ENCODE measurements around the gene RPAIN.

RPAIN gene, protein sequence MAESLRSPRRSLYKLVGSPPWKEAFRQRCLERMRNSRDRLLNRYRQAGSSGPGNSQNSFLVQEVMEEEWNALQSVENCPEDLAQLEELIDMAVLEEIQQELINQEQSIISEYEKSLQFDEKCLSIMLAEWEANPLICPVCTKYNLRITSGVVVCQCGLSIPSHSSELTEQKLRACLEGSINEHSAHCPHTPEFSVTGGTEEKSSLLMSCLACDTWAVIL

DNA sequence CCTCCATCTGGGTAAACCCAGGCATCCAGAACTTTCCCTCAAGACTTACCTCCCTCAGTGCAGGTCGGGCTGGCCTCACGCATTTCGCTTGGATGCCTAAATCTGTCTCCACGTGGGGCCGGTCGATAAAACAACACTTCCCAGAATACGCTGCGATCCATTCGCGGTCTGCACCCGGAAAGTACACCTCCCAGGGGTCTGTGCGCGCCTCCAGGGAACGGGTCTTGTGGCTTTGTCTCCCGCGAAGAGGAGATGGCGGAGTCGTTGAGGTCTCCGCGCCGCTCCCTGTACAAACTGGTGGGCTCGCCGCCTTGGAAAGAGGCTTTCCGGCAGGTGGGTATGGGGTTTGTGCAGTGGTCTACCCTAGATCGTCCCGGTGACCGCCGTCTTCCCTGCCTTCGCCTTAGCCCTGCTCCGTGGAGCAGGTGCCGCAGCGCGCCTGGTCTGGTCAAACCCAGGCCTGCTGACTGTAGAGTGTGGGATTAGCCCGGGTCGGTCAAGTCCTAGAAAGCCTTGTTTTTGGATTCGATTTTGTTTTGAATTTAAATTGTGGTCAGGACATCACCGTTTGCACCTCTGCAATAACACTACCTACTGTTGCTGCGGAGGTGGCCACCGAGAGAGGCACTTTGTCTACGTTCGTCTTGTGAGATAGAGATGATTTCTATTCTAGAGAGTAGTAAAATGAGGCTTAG lies at the start of gene RPAIN:
Gene RPAIN (plus strand): TSS at position 224 of the 695 bp plus-strand sequence. CDS start 29 bp downstream, at position 253.
- DNase-seq, result peak; percentile 92

DNA sequence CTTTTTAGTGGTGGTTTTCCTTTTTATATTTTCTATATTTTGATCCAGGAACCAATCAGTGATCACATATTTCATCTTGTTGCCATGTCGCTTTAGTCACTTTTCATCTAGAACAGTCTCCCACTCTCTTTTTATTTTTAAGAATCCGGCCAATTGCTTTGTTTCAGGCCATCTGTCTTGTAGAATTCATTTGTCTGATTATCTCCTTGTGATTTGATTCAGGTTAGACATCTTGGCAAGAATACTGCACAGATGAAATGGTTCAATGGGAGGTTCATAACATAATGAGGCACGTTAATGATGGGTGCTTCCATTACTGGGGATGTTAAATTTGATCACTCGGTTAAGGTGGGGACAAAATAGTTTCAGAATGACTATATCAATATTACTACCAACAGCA lies 49.6 kb upstream of the RPAIN start:
- no peak for DNase-seq

DNA sequence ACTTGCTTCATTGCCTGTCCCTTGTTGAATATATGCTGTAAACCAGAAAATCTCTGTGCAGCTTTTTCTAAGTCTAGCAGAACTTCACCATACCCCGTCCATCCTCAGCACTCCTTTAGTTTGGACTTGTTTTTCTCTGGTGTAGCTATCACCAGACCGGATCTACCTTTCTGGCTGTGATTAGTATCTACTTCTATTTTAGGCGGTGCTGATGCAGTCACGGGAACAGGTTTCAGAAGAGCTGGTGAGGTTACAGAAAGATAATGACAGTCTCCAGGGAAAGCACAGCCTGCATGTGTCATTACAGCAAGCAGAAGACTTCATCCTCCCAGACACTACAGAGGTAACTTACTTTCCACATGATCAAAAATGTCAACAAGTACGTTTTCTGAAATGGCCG lies 46.9 kb upstream of the RPAIN start:
- DNase-seq, result peak; percentile 0

DNA sequence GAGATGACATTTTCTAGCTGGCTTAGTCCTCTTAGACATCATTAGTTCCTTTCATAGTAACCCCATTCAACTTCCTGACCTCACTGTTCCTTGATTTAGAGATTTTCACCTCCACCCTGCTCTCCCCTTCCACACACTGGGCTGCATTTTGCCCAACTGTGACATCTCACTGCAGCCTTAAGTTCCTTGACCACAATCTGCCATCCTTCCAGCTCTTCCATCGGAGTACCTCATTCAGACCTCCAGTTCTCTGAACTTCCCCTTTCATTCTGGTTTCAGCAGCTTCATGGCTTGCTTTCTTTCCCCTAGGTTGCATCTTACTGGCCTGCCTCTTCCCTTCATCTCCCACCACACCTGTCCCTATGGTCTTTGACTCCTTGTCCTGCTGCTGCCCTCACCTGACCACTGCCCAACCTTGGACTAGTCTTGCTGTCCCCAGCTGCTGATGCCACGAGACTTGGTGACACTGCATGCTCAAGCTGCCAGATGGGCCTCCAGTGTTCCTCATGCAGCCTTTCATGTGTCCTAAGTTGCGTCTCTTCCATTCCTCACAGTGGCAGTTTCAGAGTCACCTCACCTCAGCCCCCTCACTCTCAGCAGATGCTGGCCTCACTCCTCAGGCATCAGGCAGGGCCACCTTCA lies 41.3 kb upstream of the RPAIN start:
- DNase-seq, result no peak

DNA sequence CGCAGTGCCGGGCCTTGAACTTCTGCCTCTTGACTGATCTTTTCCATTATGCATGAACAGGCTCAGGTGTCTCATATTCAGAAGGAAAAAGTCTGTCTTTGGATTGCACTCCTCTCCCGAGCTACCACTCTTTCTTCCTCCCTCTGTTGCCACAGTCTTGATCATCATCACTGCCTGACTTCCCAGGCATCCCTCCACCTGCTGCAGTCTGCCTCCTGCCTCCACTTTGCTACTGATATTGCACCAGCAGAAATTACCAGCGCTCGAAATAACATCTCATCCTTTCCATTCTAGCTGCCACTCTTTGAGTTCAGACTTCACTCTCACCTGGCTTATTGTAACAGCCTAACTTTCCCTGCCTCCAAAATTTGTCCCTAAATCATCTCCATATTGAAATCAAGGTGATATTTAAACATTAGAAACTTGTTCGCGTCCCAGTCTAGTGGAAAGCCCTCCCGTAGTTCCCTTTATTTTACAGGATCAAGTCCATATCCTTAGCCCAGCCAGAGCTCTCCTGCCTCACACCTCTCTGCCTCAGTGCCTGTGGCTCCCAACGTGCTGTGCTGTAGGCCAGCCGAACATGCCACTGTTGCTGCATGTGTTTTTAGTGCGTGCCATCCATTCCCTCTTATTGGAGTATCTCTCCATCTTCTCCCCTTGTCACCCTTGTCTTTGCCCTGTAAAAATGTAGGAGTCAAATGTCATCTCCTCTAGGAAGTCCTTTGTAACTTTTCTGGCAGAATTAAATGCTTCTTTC lies 40.5 kb upstream of the RPAIN start:
- DNase-seq, result no peak

DNA sequence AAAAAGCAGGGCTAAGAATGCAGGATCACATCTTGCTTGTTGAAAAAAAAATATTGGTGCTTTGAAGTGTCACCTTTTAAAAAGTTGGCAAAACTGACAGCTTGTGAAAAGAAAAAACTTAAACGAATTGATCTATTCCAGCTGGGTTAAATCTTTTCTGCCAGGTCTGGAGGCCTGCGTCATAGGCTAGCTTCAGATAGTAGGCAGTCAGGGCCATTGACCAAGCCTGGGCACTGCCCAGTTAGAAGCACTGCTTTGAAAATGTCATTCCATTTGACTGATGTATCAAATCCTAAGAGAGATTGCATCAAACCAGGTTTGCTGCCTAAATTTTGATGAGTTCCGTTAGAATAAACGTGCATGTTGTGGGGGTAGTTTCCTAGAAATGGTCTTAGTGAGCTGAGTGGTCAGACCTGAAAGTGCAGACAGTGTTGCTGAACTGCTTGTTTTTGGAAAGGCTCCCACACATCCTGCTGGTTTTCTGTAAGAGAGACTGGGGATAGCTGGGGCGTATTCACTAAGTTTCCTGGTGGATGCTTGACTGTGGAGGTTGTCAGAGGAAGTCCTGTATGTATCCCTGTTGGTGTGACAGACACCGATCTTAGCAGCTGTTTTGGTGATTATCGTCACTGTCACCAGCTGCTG lies 39.4 kb upstream of the RPAIN start:
- DNase-seq, result no peak

DNA sequence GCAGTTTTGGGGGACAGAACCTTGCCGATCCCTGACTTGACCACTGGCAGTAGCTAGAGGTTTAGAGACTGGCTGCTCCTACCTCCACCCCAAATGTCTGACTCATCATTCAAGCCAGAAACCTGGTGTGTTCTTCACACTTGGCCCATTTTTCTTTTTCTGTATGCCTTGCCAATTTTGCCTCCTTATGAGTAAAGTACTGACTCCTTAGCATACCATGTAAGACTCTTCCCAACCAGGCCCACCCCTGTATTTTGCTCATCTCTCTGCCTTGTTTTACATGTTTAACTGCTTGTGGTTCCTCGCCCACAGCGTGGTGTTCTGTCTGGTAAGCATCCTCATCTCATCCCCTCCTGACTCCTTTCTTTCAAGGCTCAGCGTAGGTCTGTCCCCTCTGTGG lies 38.4 kb upstream of the RPAIN start:
- DNase-seq, result no peak

DNA sequence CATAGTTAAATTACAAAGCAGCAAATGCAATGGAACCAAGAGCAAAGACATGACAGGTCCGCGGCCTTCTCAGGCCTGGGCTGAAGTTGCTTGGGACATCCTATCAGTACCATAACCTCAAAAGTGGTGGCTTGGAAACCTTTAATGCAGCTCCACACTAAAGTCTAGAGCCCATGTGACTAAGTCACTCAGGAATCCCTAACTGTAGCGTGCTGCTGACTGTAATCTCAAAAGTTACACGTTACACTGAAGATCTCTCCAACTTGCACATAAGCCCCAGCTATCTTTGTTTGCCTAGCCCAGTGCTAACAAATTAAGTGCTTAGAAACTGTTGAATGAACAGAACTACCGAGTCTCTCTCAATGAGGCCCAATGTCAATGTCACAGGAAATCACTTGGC lies 28.3 kb upstream of the RPAIN start:
- no peak for DNase-seq

DNA sequence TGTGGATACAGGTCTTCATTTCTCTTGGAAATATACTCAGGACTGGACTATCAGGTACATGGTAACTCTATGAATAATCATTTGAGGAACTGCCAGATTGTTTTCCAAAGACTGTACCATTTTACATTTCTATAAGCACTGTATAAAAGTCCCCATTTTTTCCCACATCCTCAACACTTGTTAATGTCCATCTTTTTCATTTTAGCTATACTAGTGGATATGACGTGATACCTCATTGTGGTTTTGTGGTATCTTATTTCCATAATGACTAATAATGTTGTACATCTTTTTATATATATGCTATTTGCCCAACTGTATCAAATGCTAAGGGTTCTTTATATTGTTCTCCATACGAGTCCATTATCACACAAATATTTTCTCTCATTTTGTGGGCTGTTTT lies 23.4 kb upstream of the RPAIN start:
- no peak for DNase-seq

DNA sequence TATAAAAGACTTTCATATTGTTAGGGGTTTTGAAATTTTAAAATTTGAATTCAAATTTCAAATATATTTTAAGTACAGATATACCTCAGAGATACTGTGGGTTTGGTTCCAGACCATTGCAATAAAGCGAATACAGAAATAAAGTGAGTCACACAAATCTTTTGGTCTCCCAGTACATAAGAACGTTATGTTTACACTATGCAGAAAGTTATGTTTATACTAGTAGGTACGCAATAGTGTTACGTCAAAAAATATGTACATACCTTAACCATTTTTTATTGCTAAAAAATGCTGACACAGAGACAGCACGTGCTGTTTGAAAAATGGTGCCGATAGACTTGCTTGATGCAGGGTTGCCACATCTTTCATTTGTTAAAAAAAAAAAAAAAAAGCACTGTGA lies 20.2 kb upstream of the RPAIN start:
- DNase-seq, result no peak

DNA sequence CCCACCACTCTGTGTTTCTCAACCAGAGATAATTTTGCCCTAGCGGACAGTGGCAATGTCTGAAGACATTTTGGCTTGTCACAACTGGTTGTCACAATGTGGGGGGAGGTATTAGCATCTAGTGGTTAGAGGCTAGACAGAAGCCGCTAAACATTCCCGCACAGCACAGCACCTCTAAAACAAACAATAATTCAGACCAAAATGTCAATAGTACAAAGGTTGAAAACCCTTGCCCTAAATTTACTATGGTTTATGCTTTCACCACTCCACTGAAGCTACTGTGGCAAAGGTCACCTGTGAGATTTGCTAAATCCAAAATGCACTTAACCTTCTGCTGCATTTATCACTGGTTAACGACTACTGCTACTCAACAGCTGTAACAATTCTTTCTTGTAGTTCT lies 14.6 kb upstream of the RPAIN start:
- DNase-seq, result no peak

DNA sequence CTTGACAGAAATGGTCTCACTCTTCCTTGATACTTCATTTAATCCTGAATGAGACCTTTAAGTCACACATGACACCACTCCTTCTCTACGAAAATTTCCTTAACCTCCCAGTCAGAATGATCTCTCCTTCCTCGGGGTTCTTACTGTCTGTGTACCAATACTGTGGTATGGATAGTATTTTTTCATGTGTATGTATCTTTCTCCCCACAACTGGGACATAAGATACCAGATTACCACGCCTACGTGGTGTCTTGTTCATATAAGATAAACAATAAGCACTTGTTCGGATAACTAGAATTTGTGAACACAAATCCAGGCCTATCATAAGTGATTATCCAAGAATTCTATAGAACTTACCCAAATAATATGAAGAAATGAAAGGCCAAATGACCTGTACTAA lies 11.8 kb upstream of the RPAIN start:
- DNase-seq, result no peak

DNA sequence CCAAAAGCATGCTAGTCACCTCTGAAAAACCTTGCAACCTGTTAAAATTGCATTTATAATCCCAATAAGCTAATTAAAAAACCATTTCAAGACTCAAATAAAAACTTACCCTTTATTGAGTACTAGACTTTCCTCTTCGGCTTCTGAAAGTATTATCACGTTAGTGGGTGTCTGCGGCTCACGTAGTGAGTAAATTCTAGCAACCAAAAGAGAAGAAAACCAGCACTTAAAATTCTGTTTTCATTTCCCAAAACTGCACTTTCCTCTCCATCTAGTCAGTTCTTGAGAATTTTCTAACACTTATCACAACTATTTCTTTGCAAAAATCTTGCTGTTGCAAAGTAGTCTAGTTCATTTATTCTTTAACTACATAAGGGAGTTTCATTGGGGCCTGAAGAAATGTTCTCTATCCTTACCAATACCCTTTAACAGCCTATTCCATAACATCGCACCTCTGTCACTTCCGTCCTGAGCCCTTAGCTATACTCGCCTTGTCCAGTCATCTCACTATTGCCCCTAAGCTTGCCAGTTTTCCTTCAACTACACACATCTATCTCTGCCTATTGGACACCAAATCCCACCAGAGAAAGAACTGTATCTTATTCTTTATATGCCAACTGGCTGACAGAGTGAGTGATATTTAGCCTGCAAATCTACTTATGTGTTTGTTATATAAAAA lies 9.2 kb upstream of the RPAIN start:
- no peak for DNase-seq

DNA sequence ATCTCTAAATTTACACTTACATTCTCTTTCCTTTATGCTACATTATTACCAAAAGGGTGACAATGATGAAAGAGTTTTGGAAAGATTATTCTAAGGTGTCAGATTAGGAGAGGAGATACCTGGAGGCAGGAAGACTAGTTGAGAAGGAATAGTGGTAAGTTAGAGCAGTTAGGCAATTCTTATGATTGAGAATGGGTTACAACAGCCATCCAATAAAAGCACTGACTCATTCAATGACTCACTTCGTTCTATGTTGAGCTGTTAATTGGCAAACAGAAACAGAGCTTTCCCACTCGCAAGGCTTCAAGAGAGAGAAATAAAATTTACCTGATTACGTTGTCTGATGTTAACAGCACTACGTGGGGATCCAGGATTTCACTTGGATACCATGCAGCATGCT lies 6.3 kb upstream of the RPAIN start:
- DNase-seq, result no peak

DNA sequence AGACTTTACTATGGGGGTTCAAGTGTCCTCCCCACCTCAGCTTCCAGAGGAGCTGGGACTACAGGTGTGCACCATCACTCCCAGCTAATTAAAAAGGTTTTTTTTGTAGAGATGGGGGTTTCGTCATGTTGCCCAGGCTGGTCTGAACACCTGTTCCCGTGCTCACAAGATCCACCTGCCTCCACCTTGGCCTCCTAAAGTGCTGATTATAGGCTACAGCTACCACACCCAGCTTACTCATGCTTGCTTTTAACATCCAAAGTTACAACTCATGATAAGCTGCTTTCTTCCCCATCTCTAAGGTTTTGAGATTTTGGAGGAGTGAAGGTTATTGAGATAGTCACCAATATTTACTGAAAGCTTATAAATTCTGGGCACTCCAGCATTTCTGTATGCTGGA lies 3.1 kb upstream of the RPAIN start:
- no peak for DNase-seq

DNA sequence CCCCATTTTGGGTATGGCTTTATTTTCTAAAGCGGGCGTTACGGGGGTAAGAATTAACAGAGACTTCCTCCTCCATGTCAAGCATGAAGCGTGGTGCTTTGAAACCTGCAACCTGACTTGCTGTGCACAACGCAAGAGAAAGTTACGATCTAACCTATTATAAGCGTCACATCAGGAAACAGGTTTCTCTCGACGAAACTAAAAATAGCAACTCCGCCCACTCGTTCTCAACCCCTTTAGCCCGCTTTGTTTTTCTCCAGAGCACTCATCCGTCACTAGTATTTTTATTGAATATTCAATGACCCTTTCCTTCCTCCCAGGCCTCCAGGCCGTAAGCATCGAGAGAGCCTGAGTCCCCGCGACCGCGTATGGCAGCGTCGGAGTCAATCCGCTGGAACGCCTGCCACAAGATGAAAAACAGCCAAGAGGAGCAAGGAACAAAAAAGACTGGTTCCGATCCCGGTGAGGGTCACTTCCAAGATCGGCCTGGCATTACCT lies 1.1 kb upstream of the RPAIN start:
- peak; percentile 9 for DNase-seq

DNA sequence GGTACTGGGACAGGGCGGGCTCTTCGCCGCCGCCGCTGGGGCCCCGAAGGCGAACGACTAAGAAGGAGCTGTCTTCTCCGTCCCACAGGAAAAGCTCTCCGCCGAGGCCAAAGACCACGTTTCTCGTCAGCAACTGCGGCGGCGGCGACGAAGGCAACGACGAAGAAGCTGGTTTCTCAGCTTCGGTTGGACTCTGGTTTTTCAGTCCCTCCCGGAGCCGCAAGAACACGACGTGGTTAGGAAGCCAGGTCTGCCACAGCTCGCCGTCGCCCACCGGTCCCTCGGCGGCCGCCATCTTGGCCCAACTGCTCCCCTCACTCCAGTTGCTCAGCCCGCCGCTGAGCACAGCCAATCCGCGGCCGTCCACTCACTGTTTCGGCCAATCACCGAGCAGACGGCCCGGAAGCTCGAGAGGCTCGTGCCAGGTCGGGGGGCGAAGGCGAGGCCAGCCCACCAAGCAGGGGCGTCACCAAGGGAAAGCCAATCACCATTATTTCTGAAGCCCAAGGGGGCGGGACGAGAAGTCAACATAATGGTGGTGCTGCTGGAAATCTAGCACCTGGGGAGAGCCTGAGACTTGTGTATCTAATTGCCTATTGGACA lies 525 bp upstream of the RPAIN start, which contains the start of gene NUP88:
Gene NUP88 (minus strand): TSS at position 307 of the 603 bp plus-strand sequence. CDS start 12 bp downstream, at position 295.
- peak; percentile 97 for DNase-seq

DNA sequence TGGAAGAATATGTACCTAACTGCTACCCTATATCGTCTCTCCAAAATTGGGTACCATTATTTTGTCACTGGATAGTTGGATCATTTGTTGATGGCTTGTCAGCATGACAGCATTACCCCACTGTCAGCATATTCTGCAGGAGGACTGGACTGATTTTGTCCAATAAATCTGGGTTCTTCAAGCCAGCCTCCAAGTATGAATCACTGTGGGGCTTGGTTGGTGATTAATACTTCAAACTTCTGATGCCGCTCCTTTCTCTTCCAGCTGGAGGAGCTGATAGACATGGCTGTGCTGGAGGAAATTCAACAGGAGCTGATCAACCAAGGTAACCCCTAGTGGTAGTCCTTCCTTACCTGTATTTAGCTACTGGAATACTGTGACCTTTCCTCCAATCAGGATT lies 2.5 kb downstream of the RPAIN start:
- DNase-seq, result no peak

DNA sequence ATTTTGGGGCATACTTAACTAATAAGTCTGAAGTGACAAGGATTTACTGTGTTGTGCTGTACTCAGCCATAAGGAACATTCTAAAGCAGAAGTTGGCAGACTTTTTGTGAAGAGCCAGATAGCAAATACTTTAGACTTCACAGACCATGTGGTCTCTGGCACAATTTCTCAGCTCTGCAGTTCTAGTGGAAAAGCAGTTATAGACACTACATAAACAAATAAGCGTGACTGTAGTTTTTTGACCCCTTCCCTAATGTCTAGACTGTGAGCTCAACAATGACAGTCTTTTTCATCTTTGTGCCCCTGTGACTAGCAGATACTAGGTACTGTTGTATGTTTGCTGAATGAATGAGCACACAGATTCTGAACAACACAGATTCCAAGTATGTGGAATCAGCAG lies 4.9 kb downstream of the RPAIN start:
- DNase-seq, result no peak

DNA sequence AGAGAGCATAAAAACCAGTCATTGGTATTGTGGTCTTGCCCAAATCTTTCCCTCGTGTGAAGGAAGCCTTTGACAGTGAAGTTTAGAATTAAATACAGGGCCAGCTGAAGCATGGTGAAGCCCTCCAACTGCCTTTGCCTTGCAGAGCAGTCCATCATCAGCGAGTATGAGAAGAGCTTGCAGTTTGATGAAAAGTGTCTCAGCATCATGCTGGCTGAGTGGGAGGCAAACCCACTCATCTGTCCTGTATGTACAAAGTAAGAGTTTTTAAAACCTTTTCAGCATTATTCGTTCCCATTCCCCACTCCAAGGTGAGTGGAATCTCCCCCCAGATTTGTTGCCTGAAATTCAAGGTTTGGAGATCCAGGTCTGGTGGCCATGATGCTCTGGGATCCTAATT lies 5.8 kb downstream of the RPAIN start:
- no peak for DNase-seq

DNA sequence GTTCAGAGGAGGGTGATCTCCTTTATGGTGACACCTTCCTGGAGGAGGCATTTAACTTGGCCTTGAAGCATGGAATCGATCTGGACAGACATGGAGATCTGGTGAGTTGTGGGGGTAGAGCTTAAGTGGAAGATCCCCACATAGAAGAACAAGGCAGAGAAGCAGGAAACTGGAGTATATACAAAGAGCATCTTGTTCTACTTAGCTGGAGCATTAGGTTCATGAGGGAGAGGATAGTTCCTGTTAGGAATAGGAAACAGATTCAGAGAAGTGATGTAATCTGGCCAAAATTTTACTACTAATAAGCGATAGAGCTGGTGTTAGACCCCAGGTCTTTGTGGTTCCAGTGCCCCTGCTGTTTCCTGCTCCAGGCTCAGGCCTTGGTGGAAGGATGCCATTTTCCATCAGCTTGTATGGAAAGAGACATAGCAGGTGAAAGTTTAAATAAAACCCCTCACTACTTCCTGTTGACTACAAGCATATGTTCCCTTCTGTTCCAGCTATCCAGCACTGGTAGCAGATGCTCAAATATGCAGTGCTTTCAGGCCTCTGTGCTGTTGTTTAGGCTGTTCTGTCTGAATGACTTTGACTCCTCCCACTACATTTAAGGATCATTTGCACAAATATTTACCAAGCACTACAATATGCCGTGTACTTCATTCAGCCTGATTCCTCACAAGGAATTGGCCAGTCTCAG lies 9.4 kb downstream of the RPAIN start:
- DNase-seq, result peak; percentile 7

All from NCI-H345 (cell line).